Ascending aorta (tissue), 2 donors: Measurements from ENCODE around the gene RABGAP1L. TPM values are rescaled to one million over a fixed set of nuclear protein-coding genes. Genes with fewer than 3 reads are reported as not detected.
"Not testable (repeated sequence)": the region's sequence is repeated elsewhere in the genome, so short reads cannot be mapped to it uniquely, and the experiment has no call there.

Source experiments
- DNase-seq, 2 donors: peaks; one replicate each; pipeline ENCODE4 v3.0.0-alpha.2; 2019; ENCODE audit warnings: low spot score in 2 of 2
- H3K27ac ChIP-seq, 2 donors: fragments of 200-600 bp; sonication (generic); one replicate each; pipeline ENCODE4 v1.5.1; 2016 to 2017; ENCODE audit warnings: mild to moderate bottlenecking in 1 of 2
- H3K27me3 ChIP-seq: fragments of 200-600 bp; sonication (generic); one replicate; pipeline ENCODE4 v1.5.1; 2017
- H3K36me3 ChIP-seq, 2 donors: fragments of 200-600 bp; sonication (generic); one replicate each; pipeline ENCODE4 v1.5.1; 2016
- H3K4me1 ChIP-seq, 2 donors: fragments of 200-600 bp; sonication (generic); one replicate each; pipeline ENCODE4 v1.5.1; 2016 to 2017; ENCODE audit warnings: mild to moderate bottlenecking in 1 of 2
- H3K4me3 ChIP-seq, 2 donors: fragments of 200-600 bp; sonication (generic); one replicate each; pipeline ENCODE4 v1.5.1; 2016 to 2017; ENCODE audit warnings: mild to moderate bottlenecking in 1 of 2
- H3K9me3 ChIP-seq, 2 donors: fragments of 200-600 bp; sonication (generic); one replicate each; pipeline ENCODE4 v1.5.1; 2016
- intact Hi-C: fragments of 100-400 bp; cut with DNase I; formaldehyde crosslinking; loops from one replicate; pipeline ENCODE4 v1.15.1; 2023
- total RNA-seq: library from RNA; depleted of rRNA; stranded (reverse); fragments of >200 nt; gene quantifications from one replicate; pipeline ENCODE4 v1.1.0, GENCODE V29; 2016
- TF ChIP-seq, protein P1 (sequence below), 3 experiments: fragments of 200-600 bp in 2 of 3; fragments of 450-650 bp in 1 of 3; sonication (generic) in 2 of 3; IDR thresholded peaks; one replicate each; pipeline ENCODE4 v1.5.1; 2016 to 2019; ENCODE audit warnings: antibody characterized with exemption in 3 of 3, mild to moderate bottlenecking in 1 of 3, moderate library complexity in 1 of 3

RABGAP1L gene
- total RNA-seq, 1 donor from 2014 or later = 48.4 TPM

DNA sequence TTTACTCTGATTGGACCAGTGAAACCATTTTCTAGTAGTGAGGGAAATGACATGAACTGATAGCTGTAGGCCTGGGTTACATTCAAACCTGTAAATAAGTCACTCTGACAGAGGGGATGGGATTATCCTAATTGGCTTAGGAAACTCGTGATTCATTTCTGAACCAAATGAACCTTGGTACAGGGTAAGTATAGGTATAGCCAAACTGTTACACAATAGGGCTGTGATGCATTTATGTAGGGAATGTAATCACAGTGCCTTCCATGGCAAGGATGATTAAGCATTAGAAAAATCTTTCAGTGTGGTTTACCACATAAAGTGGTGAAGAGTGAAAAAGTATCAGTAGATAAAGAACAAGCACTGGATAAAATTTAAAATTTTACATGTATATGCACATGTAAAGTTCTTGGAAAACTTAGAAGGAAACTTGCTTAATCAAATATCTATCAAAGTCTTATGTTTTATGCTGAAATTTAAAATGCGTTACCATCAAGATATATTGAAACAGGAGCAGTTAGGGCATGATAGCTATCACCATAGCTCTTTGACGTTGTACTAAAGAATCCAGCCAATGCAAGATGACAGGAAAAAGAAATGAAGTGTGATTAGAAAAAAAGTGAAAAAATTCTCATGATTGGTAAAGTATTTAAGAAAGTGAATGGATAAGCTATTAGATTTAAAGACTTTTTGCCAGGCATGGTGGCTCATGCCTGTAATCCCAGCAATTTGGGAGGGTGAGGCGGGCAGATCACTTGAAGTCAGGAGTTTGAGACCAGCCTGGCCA lies 63.0 kb downstream of the RABGAP1L start:
- Histone ChIP-seq H3K27me3 (no peaks in the 10 kb centered on the region), H3K27ac (no peak overlapping the region), H3K36me3 (peaks cover 0 to 12% of the 10 kb centered on the region in 2 donors), H3K4me3 (no peak overlapping the region), H3K9me3 (no peaks in the 10 kb centered on the region), H3K4me1 (no peaks in the 10 kb centered on the region)
- DNase-seq = no peak
- TF ChIP-seq, protein P1, sequence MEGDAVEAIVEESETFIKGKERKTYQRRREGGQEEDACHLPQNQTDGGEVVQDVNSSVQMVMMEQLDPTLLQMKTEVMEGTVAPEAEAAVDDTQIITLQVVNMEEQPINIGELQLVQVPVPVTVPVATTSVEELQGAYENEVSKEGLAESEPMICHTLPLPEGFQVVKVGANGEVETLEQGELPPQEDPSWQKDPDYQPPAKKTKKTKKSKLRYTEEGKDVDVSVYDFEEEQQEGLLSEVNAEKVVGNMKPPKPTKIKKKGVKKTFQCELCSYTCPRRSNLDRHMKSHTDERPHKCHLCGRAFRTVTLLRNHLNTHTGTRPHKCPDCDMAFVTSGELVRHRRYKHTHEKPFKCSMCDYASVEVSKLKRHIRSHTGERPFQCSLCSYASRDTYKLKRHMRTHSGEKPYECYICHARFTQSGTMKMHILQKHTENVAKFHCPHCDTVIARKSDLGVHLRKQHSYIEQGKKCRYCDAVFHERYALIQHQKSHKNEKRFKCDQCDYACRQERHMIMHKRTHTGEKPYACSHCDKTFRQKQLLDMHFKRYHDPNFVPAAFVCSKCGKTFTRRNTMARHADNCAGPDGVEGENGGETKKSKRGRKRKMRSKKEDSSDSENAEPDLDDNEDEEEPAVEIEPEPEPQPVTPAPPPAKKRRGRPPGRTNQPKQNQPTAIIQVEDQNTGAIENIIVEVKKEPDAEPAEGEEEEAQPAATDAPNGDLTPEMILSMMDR (IDR thresholded peaks at IDR 0.05) = no peak
- intact Hi-C loops = no loop called here

DNA sequence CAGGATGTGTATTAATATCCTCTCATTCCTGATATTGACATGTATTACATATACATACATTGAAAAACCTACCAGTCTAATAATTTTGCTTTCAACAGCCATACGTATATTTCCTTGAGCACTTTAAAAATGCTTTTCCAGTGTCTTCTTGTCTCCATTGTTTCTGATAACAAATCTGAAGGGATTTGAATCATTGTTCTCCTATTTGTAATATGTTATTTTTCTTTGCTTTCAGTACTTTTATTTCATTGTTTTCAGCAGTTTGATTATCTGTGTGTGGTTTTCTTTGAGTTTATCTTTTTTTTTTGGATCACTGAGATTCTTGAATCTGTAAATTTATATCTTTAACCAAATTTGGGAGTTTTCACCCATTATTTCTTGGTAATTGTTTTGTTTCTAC lies 65.3 kb downstream of the RABGAP1L start:
- Histone ChIP-seq H3K9me3 (no peaks in the 10 kb centered on the region), H3K27ac (no peak overlapping the region), H3K36me3 (peaks cover 0 to 12% of the 10 kb centered on the region in 2 donors), H3K4me3 (no peak overlapping the region), H3K4me1 (no peaks in the 10 kb centered on the region), H3K27me3 (no peaks in the 10 kb centered on the region)
- intact Hi-C loops = no loop called here
- no peak for DNase-seq
- TF ChIP-seq, protein P1 (IDR thresholded peaks at IDR 0.05) = no peak

GRCh38 chr1:174225499-174226204 lies 66.3 kb downstream of the RABGAP1L start:
- no peaks in the 10 kb centered on the region for H3K4me1 ChIP-seq
- H3K27ac ChIP-seq = no peak overlapping the region
- TF ChIP-seq, protein P1 (IDR thresholded peaks at IDR 0.05) = no peak
- H3K27me3 ChIP-seq = no peaks in the 10 kb centered on the region
- peaks cover 0 to 9% of the 10 kb centered on the region in 2 donors for H3K36me3 ChIP-seq
- intact Hi-C loops = no loop called here
- no peaks in the 10 kb centered on the region for H3K9me3 ChIP-seq
- no peak overlapping the region for H3K4me3 ChIP-seq
- no peak for DNase-seq

DNA sequence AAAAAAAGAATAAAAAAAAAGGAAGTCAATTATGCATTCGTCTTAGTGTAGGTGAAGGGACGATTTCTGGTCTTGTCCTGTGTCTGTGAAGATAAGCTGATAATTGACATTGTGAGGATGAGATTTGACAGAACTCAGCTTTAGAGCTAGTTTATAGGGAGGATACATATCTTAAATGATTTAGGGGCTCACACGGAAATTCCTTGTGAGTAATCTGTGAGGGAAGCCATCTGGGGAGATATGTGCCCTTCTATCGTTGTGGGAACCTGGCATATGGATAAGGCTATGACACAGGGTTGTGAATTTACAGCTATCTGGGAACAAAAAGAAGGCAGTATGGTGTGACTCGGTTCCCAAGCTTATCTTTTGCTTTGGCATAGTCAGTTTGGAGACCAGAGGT lies 71.1 kb downstream of the RABGAP1L start:
- no peaks in the 10 kb centered on the region for H3K4me1 ChIP-seq
- H3K36me3 ChIP-seq = peaks cover 8 to 18% of the 10 kb centered on the region in 2 donors
- no peaks in the 10 kb centered on the region for H3K27me3 ChIP-seq
- no peak for DNase-seq
- no peak overlapping the region for H3K27ac ChIP-seq
- no peaks in the 10 kb centered on the region for H3K9me3 ChIP-seq
- intact Hi-C loops = no loop called here
- TF ChIP-seq, protein P1 (IDR thresholded peaks at IDR 0.05) = no peak
- H3K4me3 ChIP-seq = no peak overlapping the region

DNA sequence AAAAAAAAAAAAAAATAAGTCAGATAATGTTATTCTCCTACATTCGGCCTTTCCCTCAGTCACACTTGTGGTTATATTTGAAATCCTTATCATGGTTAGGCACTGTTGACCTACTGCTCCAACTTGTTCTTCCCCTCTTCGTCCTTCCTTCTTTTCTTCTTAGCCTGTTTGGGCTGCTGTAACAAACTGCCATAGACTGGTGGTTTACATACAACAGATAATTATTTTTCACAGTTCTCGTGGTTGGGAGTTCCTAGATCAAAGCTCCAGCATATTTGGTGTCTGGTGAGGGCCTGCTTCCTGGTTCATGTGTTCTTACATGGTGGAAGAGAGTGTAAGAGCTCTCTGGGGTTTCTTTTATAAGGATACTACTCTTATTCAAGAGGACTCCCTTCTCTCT lies 73.4 kb downstream of the RABGAP1L start:
- no peak for DNase-seq
- Histone ChIP-seq H3K4me3 (no peak overlapping the region), H3K9me3 (no peaks in the 10 kb centered on the region), H3K27ac (no peak overlapping the region), H3K36me3 (peaks cover 8 to 18% of the 10 kb centered on the region in 2 donors), H3K27me3 (no peaks in the 10 kb centered on the region), H3K4me1 (no peaks in the 10 kb centered on the region)
- intact Hi-C loops = no loop called here
- TF ChIP-seq, protein P1 (IDR thresholded peaks at IDR 0.05) = no peak

DNA sequence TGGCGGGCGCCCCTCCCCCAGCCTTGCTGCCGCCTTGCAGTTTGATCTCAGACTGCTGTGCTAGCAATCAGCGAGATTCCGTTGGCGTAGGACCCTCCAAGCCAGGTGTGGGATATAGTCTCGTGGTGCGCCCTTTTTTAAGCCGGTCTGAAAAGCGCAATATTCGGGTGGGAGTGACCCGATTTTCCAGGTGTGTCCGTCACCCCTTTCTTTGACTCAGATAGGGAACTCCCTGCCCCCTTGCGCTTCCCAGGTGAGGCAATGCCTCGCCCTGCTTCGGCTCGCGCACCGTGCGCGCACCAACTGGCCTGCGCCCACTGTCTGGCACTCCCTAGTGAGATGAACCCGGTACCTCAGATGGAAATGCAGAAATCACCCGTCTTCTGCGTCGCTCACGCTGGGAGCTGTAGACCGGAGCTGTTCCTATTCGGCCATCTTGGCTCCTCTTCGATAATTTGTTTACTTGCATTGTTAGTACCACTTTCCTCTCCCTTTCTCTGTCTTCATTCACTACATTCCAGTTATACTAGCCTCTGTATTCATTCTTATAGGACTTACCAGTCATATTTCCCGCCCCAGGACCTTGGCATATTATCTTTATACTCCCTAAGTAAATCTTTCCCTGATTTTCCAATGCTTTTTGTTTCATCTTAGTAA lies 79.7 kb downstream of the RABGAP1L start:
- intact Hi-C loops, H3K27me3 ChIP-seq, H3K36me3 ChIP-seq, H3K9me3 ChIP-seq, H3K4me1 ChIP-seq, H3K27ac ChIP-seq, DNase-seq, H3K4me3 ChIP-seq: not testable (repeated sequence)
